K562 (cell line): ENCODE data around the gene FBXO10. TPM values are rescaled to one million over a fixed set of nuclear protein-coding genes. Genes with fewer than 3 reads are reported as not detected.

Experiments used
- ATAC-seq: fragments of 200-7000 bp; cut with Tn5 transposase; 3 replicates; pipeline ENCODE4 v1.9.1; 2020; ENCODE audit warnings: moderate library complexity
- BruUV-seq: library from RNA; stranded (reverse); fragments of 400-500 nt; replicated peaks from 2 replicates; lab custom pipeline; 2021; lab: Mats Ljungman, UMichigan
- CTCF ChIA-PET: fragments of 300-600 bp; formaldehyde crosslinking; extraction: SDS; loops from one replicate; lab custom pipeline; 2021; ENCODE audit warnings: low intra/inter-chr PET ratio; lab: Yijun Ruan, JAX
- POLR2A ChIA-PET: fragments of 300-600, 350-650 bp; sonication (Branson Sonifier 250); formaldehyde crosslinking; extraction: SDS; loops from one replicate; lab custom pipeline; 2021; ENCODE audit warnings: antibody characterized with exemption, inconsistent platforms; lab: Yijun Ruan, JAX
- DNase-seq, 4 experiments: peaks; one replicate each; pipeline versions ENCODE4 v3.0.0 to v3.0.0-alpha.2; 2011 to 2018; ENCODE audit warnings: low spot score in 3 of 4, mixed read lengths in 3 of 4; ENCODE audit errors: extremely low read depth in 1 of 4
- FAIRE-seq: peaks from 2 replicates; lab custom pipeline; 2011; peaks lifted over from hg19 to GRCh38; lab: Jason Lieb, UNC
- H2AFZ ChIP-seq: 2 replicates; pipeline ENCODE4 v1.6.0; 2011; ENCODE audit warnings: low read depth, low read length, control low read depth, inconsistent platforms
- H3K27ac ChIP-seq: fragments of 200-600 bp; 3 replicates; pipeline ENCODE4 v1.8.0; 2011; ENCODE audit warnings: low read depth, mild to moderate bottlenecking, control low read depth, inconsistent platforms, low read length, moderate library complexity, mixed read lengths; ENCODE audit errors: extremely low read depth
- H3K27me3 ChIP-seq, 2 experiments: fragments of 300-600 bp in 1 of 2; 2 replicates in 1 of 2; 3 replicates in 1 of 2; pipeline versions ENCODE4 v1.6.0 to v1.8.0; 2011; ENCODE audit warnings: inconsistent platforms in 2 of 2, low read length in 2 of 2, mild to moderate bottlenecking in 1 of 2, mixed read lengths in 1 of 2, moderate library complexity in 1 of 2; ENCODE audit not compliant: control insufficient read depth in 2 of 2, insufficient read depth in 2 of 2
- H3K36me3 ChIP-seq: fragments of 300-600 bp; 3 replicates; pipeline ENCODE4 v1.8.0; 2011; ENCODE audit warnings: mild to moderate bottlenecking, low read length, inconsistent platforms; ENCODE audit not compliant: control insufficient read depth, insufficient read depth
- H3K4me1 ChIP-seq, 2 experiments: fragments of 200-600 bp in 1 of 2; replicated peaks in 1 of 2; 2 replicates in 1 of 2; 3 replicates in 1 of 2; pipeline versions ENCODE4 v1.5.1 to v1.8.0; 2011; ENCODE audit warnings: inconsistent platforms in 2 of 2, low read length in 2 of 2, mild to moderate bottlenecking in 1 of 2, mixed read lengths in 1 of 2, moderate library complexity in 1 of 2; ENCODE audit not compliant: control insufficient read depth in 2 of 2, insufficient read depth in 2 of 2
- H3K4me2 ChIP-seq: 2 replicates; pipeline ENCODE4 v1.6.1; 2011; ENCODE audit warnings: low read length, control low read depth, inconsistent platforms, mixed read lengths; ENCODE audit not compliant: insufficient read depth
- H3K4me3 ChIP-seq: fragments of 200-600 bp; sonication (generic), shearing (Covaris generic); 2 replicates; pipeline ENCODE4 v1.5.1; 2016; ENCODE audit warnings: control low read depth, inconsistent platforms
- H3K79me2 ChIP-seq: fragments of 200-600 bp; 3 replicates; pipeline ENCODE4 v1.8.0; 2011; ENCODE audit warnings: low read length, inconsistent platforms; ENCODE audit not compliant: control insufficient read depth, insufficient read depth
- H3K9ac ChIP-seq, 2 experiments: 2 replicates each; pipeline versions ENCODE4 v1.6.0 to v1.6.1; 2011; ENCODE audit warnings: low read depth in 2 of 2, low read length in 2 of 2, control low read depth in 1 of 2, inconsistent platforms in 1 of 2, mild to moderate bottlenecking in 1 of 2, mixed read lengths in 1 of 2; ENCODE audit not compliant: insufficient read depth in 1 of 2
- H3K9me1 ChIP-seq: one replicate; pipeline ENCODE4 v1.6.0; 2011; ENCODE audit warnings: inconsistent platforms, mild to moderate bottlenecking, low read length, moderate library complexity; ENCODE audit not compliant: control insufficient read depth, insufficient read depth
- H3K9me3 ChIP-seq: replicated peaks from 2 replicates; pipeline ENCODE4 v1.5.1; 2011; ENCODE audit warnings: low read depth, low read length, inconsistent platforms; ENCODE audit not compliant: control insufficient read depth, insufficient read depth
- H4K20me1 ChIP-seq: replicated peaks from 2 replicates; pipeline ENCODE4 v1.6.1; 2011; ENCODE audit warnings: low read length, inconsistent platforms, mixed read lengths; ENCODE audit not compliant: control insufficient read depth, insufficient read depth
- ATF7 ChIP-seq: fragments of 450-650 bp; IDR thresholded peaks from 2 replicates; pipeline ENCODE4 v1.7.1; 2014; ENCODE audit warnings: mild to moderate bottlenecking, moderate library complexity
- BACH1 ChIP-seq: fragments of 200-800 bp; sonication (Bioruptor generic); IDR thresholded peaks from 2 replicates; pipeline ENCODE4 v1.6.1; 2016; ENCODE audit warnings: missing genetic modification characterization, missing compliant biosample characterization
- CEBPB ChIP-seq: fragments of 450-650 bp; IDR thresholded peaks from 2 replicates; pipeline ENCODE4 v1.6.1; 2016; ENCODE audit warnings: missing genetic modification characterization, missing compliant biosample characterization
- CHD2 ChIP-seq: IDR thresholded peaks from 2 replicates; pipeline ENCODE4 v1.6.1; 2011; ENCODE audit warnings: low read depth, low read length
- ELF2 ChIP-seq: fragments of 250-450 bp; sonication (Bioruptor Pico); IDR thresholded peaks from 2 replicates; pipeline ENCODE4 v1.5.0; 2021; ENCODE audit warnings: mild to moderate bottlenecking
- HNRNPLL ChIP-seq: fragments of 200-400 bp; formaldehyde crosslinking; IDR thresholded peaks from 2 replicates; pipeline ENCODE4 v1.6.1; 2017; ENCODE audit warnings: low read length, low read depth, mild to moderate bottlenecking; ENCODE audit not compliant: poor library complexity, severe bottlenecking
- ID3 ChIP-seq, 2 experiments: fragments of 250-450 bp in 1 of 2; fragments of 450-650 bp in 1 of 2; sonication (Bioruptor Pico) in 1 of 2; IDR thresholded peaks; 2 replicates each; pipeline versions ENCODE4 v1.6.1 to v1.8.0; 2016 to 2021; ENCODE audit warnings: mild to moderate bottlenecking in 2 of 2, moderate library complexity in 2 of 2, missing compliant biosample characterization in 1 of 2, missing genetic modification characterization in 1 of 2
- KDM2B ChIP-seq: fragments of 250-450 bp; sonication (Bioruptor Pico); IDR thresholded peaks from 2 replicates; pipeline ENCODE4 v1.8.0; 2021; ENCODE audit warnings: mild to moderate bottlenecking, moderate library complexity
- SETDB1 ChIP-seq: IDR thresholded peaks from one replicate; pipeline ENCODE4 v1.6.1; 2012; ENCODE audit warnings: low read length, control low read depth, inconsistent platforms
- SMAD3 ChIP-seq: fragments of 450-650 bp; formaldehyde crosslinking; conservative IDR thresholded peaks from 2 replicates; pipeline ENCODE4 v1.4.0; 2020; ENCODE audit warnings: mild to moderate bottlenecking
- XRCC4 ChIP-seq: IDR thresholded peaks from one replicate; pipeline ENCODE4 v1.6.1; 2011; ENCODE audit not compliant: insufficient read depth, insufficient read length; ENCODE audit errors: extremely low read depth
- ZNF175 ChIP-seq: fragments of 200-800 bp; sonication (Bioruptor generic); IDR thresholded peaks from 2 replicates; pipeline ENCODE4 v1.6.1; 2016; ENCODE audit warnings: low read depth, mild to moderate bottlenecking, missing genetic modification characterization, missing compliant biosample characterization
- WGBS: fragments of 100-300 bp; shearing (Covaris generic); methylation state at CpG from one replicate; pipeline ENCODE4 v1.1.6; 2016; ENCODE audit warnings: low coverage, mixed read lengths; ENCODE audit not compliant: insufficient coverage; ENCODE audit errors: missing lambda C conversion rate; 5-methylcytosine and 5-hydroxymethylcytosine counted together
- in situ Hi-C: fragments of 300-500 bp; cut with MboI; formaldehyde crosslinking; loops from 4 replicates; pipeline ENCODE4 v1.15.0; 2018; ENCODE audit warnings: inconsistent platforms, mixed read lengths
- intact Hi-C: fragments of 100-400 bp; cut with micrococcal nuclease; formaldehyde crosslinking; loops from 2 replicates; pipeline ENCODE4 v1.14.2; 2022
- polyA plus RNA-seq, 8 experiments: library from polyadenylated mRNA; depleted of rRNA in 4 of 8; stranded (reverse) in 5 of 8; unstranded in 3 of 8; fragments of >200 nt; fragmentation: Nextera tagmentation in 2 of 8; fragmentation: Illumina TruSeq in 1 of 8; extraction: Ambion mirVana in 2 of 8; extraction: Trizol in 1 of 8; gene quantifications; 2 replicates each; pipeline versions ENCODE4 v1.2.1 to v1.2.3, GENCODE V29; 2011 to 2014; ENCODE audit warnings: inconsistent platforms in 1 of 8, missing spikeins in 1 of 8
- total RNA-seq, 7 experiments: library from RNA; depleted of rRNA in 6 of 7; stranded (reverse); fragments of >200 nt in 6 of 7; fragmentation: Illumina TruSeq in 2 of 7; extraction: Trizol in 2 of 7; gene quantifications; 2 replicates each; pipeline versions ENCODE4 v1.2.1 to v1.2.3, GENCODE V29; 2011 to 2021; ENCODE audit warnings: low replicate concordance in 1 of 7

FBXO10 gene
- total and polyA plus RNA-seq, 9 of the 15 experiments (the other 6 are each of a cell fraction or from before 2014, with no cell fraction given): 0.84 to 9.9 (median 6.0) TPM

- in situ Hi-C loops (loop anchor here (25.0 kb wide), 1 partner anchor 870 kb away; no protein-coding TSS in a partner anchor), intact Hi-C loops (no loop called here)
- FAIRE-seq (no peak), DNase-seq (peak in 1 of 4 experiments; percentile 6), ATAC-seq (no peak)
- Histone ChIP-seq H3K9me1 (no peaks in the 10 kb centered on the region), H4K20me1 (no peaks in the 10 kb centered on the region; the same call in 1 of the 2 replicates), H3K4me2 (no peak overlapping the region), H3K4me1 (peaks cover 10% of the 10 kb centered on the region in 2 experiments; a peak in 3 of 5 replicates), H3K36me3 (peaks cover 97% of the 10 kb centered on the region), H3K27ac (no peak overlapping the region), H2AFZ (no peak overlapping the region), H3K27me3 (no peaks in the 10 kb centered on the region), H3K9me3 (no peaks in the 10 kb centered on the region), H3K79me2 (peaks cover 21% of the 10 kb centered on the region), H3K9ac (no peak overlapping the region), H3K4me3 (no peak overlapping the region)
- ChIA-PET CTCF (no interaction called here), POLR2A (no interaction called here)
- TF ChIP-seq ZNF175 (CRISPR knock-in tag) (no peak), SETDB1 (no peak), ATF7 (no peak), CHD2 (no peak), XRCC4 (no peak), ID3 (CRISPR knock-in tag; IDR thresholded peaks at IDR 0.05) (no peak), ID3 (tag; IDR thresholded peaks at IDR 0.05) (no peak), KDM2B (CRISPR knock-in tag) (no peak), CEBPB (tag) (no peak), HNRNPLL (no peak), BACH1 (no peak), ELF2 (CRISPR knock-in tag) (no peak), SMAD3 (no peak)
- BruUV-seq: no TSS peak
- 93% methylated on average over 1 of the region's 1 CpG for WGBS
Observed at GRCh38 chr9:37491939-37492338, 84.2 kb downstream of the FBXO10 start.
